ENCODE data around the gene KCNAB1. TPM values are rescaled to one million over a fixed set of nuclear protein-coding genes. Genes with fewer than 3 reads are reported as not detected.

Gene KCNAB1
- total and polyA plus RNA-seq, 4 donors: 0.16 to 2.4 (median 0.72) TPM

GRCh38 chr3:156425651-156426050 is 305.3 kb downstream of the KCNAB1 start:
- H3K36me3 ChIP-seq (ENCODE audit: control insufficient read depth in 4 of 4, insufficient read depth in 4 of 4, low read length in 4 of 4): no peaks in the 10 kb centered on the region
- 57 to 62% methylated on average over 6 of the region's 6 CpGs for WGBS, 2 donors
- peaks cover 0 to 1% (median 0%) of the 10 kb centered on the region in 4 donors for H3K9me3 ChIP-seq (ENCODE audit: control insufficient read depth in 4 of 4, insufficient read depth in 3 of 4, low read length in 3 of 4)
- H3K4me1 ChIP-seq (ENCODE audit: control insufficient read depth in 5 of 5, insufficient read depth in 5 of 5, low read length in 5 of 5): no peaks in the 10 kb centered on the region
- no peaks in the 10 kb centered on the region for H3K27me3 ChIP-seq (ENCODE audit: control insufficient read depth in 3 of 3, insufficient read depth in 3 of 3, low read length in 2 of 3)
- no peak overlapping the region for H3K4me3 ChIP-seq
- no peak overlapping the region for H3K27ac ChIP-seq (ENCODE audit: low read depth in 1 of 2, low read length in 1 of 2)
- ATAC-seq (ENCODE audit: insufficient read depth, low FRiP score): no peak
- no peak for TF ChIP-seq CTCF (IDR thresholded peaks at IDR 0.05; ENCODE audit: control extremely low read depth, extremely low read depth)
- H3K9ac ChIP-seq (ENCODE audit: insufficient read depth in 1 of 2, low read length in 2 of 2): no peak overlapping the region
- DNase-seq: no peak

DNA sequence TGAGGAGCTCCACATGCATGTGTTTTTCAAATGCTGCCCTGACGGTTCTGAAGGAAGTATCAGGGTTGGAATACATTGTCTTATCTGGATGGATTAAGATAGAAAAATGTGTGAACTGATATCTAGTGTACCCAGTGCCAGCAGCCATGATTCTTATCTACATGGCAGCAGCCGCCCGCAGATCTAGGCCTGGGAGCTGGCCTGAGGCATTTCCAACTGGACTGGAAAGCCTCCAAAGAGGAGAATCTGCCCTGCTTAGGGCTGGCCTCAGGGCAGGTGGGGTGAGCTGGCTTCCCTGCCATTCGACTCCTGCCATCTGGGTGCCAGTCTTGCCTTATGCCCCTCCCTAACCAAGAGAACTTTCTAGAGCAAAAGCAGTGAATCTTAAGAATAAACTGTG is 308.7 kb downstream of the KCNAB1 start:
- Histone ChIP-seq H3K27me3 (ENCODE audit: control insufficient read depth in 3 of 3, insufficient read depth in 3 of 3, low read length in 2 of 3) (peaks cover 0 to 3% (median 0%) of the 10 kb centered on the region in 3 donors), H3K4me3 (no peak overlapping the region), H3K9ac (ENCODE audit: insufficient read depth in 1 of 2, low read length in 2 of 2) (no peak overlapping the region), H3K36me3 (ENCODE audit: control insufficient read depth in 4 of 4, insufficient read depth in 4 of 4, low read length in 4 of 4) (no peaks in the 10 kb centered on the region), H3K4me1 (ENCODE audit: control insufficient read depth in 5 of 5, insufficient read depth in 5 of 5, low read length in 5 of 5) (peaks cover 0 to 2% (median 0%) of the 10 kb centered on the region in 5 donors), H3K9me3 (ENCODE audit: control insufficient read depth in 4 of 4, insufficient read depth in 3 of 4, low read length in 3 of 4) (peaks cover 0 to 3% (median 0%) of the 10 kb centered on the region in 4 donors), H3K27ac (ENCODE audit: low read depth in 1 of 2, low read length in 1 of 2) (no peak overlapping the region)
- no peak for TF ChIP-seq CTCF (IDR thresholded peaks at IDR 0.05; ENCODE audit: control extremely low read depth, extremely low read depth)
- ATAC-seq (ENCODE audit: insufficient read depth, low FRiP score): no peak
- DNase-seq: no peak
- 75 to 80% methylated on average over 4 of the region's 4 CpGs for WGBS, 2 donors

GRCh38 chr3:156431334-156432124 is 311.2 kb downstream of the KCNAB1 start:
- no peak for TF ChIP-seq CTCF (IDR thresholded peaks at IDR 0.05; ENCODE audit: control extremely low read depth, extremely low read depth)
- Histone ChIP-seq H3K9me3 (ENCODE audit: control insufficient read depth in 4 of 4, insufficient read depth in 3 of 4, low read length in 3 of 4) (peaks cover 0 to 4% (median 3%) of the 10 kb centered on the region in 4 donors), H3K4me3 (no peak overlapping the region), H3K4me1 (ENCODE audit: control insufficient read depth in 5 of 5, insufficient read depth in 5 of 5, low read length in 5 of 5) (peaks cover 0 to 2% (median 0%) of the 10 kb centered on the region in 5 donors), H3K36me3 (ENCODE audit: control insufficient read depth in 4 of 4, insufficient read depth in 4 of 4, low read length in 4 of 4) (no peaks in the 10 kb centered on the region), H3K9ac (ENCODE audit: insufficient read depth in 1 of 2, low read length in 2 of 2) (no peak overlapping the region), H3K27ac (ENCODE audit: low read depth in 1 of 2, low read length in 1 of 2) (no peak overlapping the region), H3K27me3 (ENCODE audit: control insufficient read depth in 3 of 3, insufficient read depth in 3 of 3, low read length in 2 of 3) (peaks cover 0 to 3% (median 0%) of the 10 kb centered on the region in 3 donors)
- 77 to 81% methylated on average over 4 of the region's 4 CpGs for WGBS, 2 donors
- no peak for DNase-seq
- ATAC-seq (ENCODE audit: insufficient read depth, low FRiP score): no peak
